Spinal cord (tissue), 10 donors: Measurements from ENCODE around the gene SPTBN4. TPM values are rescaled to one million over a fixed set of nuclear protein-coding genes. Genes with fewer than 3 reads are reported as not detected.
"Not testable (repeated sequence)": the region's sequence is repeated elsewhere in the genome, so short reads cannot be mapped to it uniquely, and the experiment has no call there.

Source experiments
- DNase-seq, 6 donors: peaks; one replicate each; pipeline versions ENCODE4 v3.0.0 to v3.0.0-alpha.2; 2013 to 2015; ENCODE audit warnings: low spot score in 6 of 6, low read depth in 4 of 6
- H3K27ac ChIP-seq: one replicate; pipeline ENCODE4 v1.5.1; 2013; ENCODE audit warnings: low read depth, low read length, control low read depth
- H3K27me3 ChIP-seq: one replicate; pipeline ENCODE4 v1.6.1; 2013; ENCODE audit warnings: low read length; ENCODE audit not compliant: control insufficient read depth, insufficient read depth
- H3K36me3 ChIP-seq: one replicate; pipeline ENCODE4 v1.6.1; 2013; ENCODE audit warnings: low read length; ENCODE audit not compliant: control insufficient read depth, insufficient read depth
- H3K4me1 ChIP-seq: one replicate; pipeline ENCODE4 v1.6.1; 2013; ENCODE audit warnings: low read length; ENCODE audit not compliant: control insufficient read depth, insufficient read depth
- H3K4me3 ChIP-seq: one replicate; pipeline ENCODE4 v1.5.1; 2013; ENCODE audit warnings: low read depth, low read length, control low read depth
- H3K9me3 ChIP-seq: one replicate; pipeline ENCODE4 v1.6.1; 2013; ENCODE audit warnings: low read length; ENCODE audit not compliant: control insufficient read depth, insufficient read depth
- WGBS: methylation state at CpG from one replicate; pipeline ENCODE4 v1.1.5; 2013; ENCODE audit warnings: missing lambda C conversion rate; ENCODE audit not compliant: insufficient coverage; 5-methylcytosine and 5-hydroxymethylcytosine counted together
- polyA plus RNA-seq, 2 donors: library from polyadenylated mRNA; unstranded; fragments of 120-200 nt; gene quantifications; one replicate each; pipeline ENCODE4 v1.2.1, GENCODE V29; 2013; ENCODE audit not compliant: insufficient read length in 2 of 2
- total RNA-seq, 2 donors: library from RNA; depleted of rRNA in 1 of 2; stranded (reverse); fragments of 120-200 nt in 1 of 2; fragments of >200 nt in 1 of 2; gene quantifications; one replicate each; pipeline versions ENCODE4 v1.2.3 to v1.2.4, GENCODE V29; 2013 to 2014
- donor health status: healthy.

Gene SPTBN4
- total and polyA plus RNA-seq, 4 donors: 13.9 to 43.8 (median 28.1) TPM

GRCh38 chr19:40616941-40617340 lies 150.1 kb downstream of the SPTBN4 start:
- 94% methylated on average over 7 of the region's 17 CpGs for WGBS

GRCh38 chr19:40617961-40618360 lies 151.2 kb downstream of the SPTBN4 start:
- Histone ChIP-seq H3K4me3 (no peak overlapping the region), H3K27me3 (peaks cover 20% of the 10 kb centered on the region), H3K36me3 (peaks cover 37% of the 10 kb centered on the region), H3K27ac (no peak overlapping the region), H3K4me1 (peaks cover 20% of the 10 kb centered on the region), H3K9me3 (no peaks in the 10 kb centered on the region)
- no peak for DNase-seq
- no CpG with 5 or more reads among the region's 4 CpGs for WGBS

More at GRCh38 chr19:40616941-40617340, 150.1 kb downstream of the SPTBN4 start:
- Histone ChIP-seq H3K27ac (no peak overlapping the region), H3K27me3 (peaks cover 25% of the 10 kb centered on the region), H3K36me3 (peaks cover 28% of the 10 kb centered on the region), H3K9me3 (no peaks in the 10 kb centered on the region), H3K4me3 (no peak overlapping the region), H3K4me1 (peaks cover 21% of the 10 kb centered on the region)
- DNase-seq: no peak

- peaks cover 4% of the 10 kb centered on the region for H3K27me3 ChIP-seq
- DNase-seq: no peak
- 73% methylated on average over 7 of the region's 11 CpGs for WGBS
- H3K4me1 ChIP-seq: peaks cover 14% of the 10 kb centered on the region
- H3K36me3 ChIP-seq: peaks cover 40% of the 10 kb centered on the region
- H3K9me3 ChIP-seq: no peaks in the 10 kb centered on the region
- H3K27ac ChIP-seq: no peak overlapping the region
- no peak overlapping the region for H3K4me3 ChIP-seq
Observed at GRCh38 chr19:40619333-40620160, 152.7 kb downstream of the SPTBN4 start.

- no peaks in the 10 kb centered on the region for H3K27me3 ChIP-seq
- WGBS: 80% methylated on average over 1 of the region's 8 CpGs
- peaks cover 39% of the 10 kb centered on the region for H3K36me3 ChIP-seq
- H3K27ac ChIP-seq: no peak overlapping the region
- H3K4me3 ChIP-seq: no peak overlapping the region
- no peaks in the 10 kb centered on the region for H3K9me3 ChIP-seq
- peaks cover 10% of the 10 kb centered on the region for H3K4me1 ChIP-seq
- DNase-seq: no peak
Observed at GRCh38 chr19:40620161-40620485, 153.3 kb downstream of the SPTBN4 start.

GRCh38 chr19:40621283-40621682 lies 154.5 kb downstream of the SPTBN4 start:
- H3K27ac ChIP-seq: no peak overlapping the region
- DNase-seq: no peak
- H3K9me3 ChIP-seq: no peaks in the 10 kb centered on the region
- 71% methylated on average over 2 of the region's 2 CpGs for WGBS
- no peak overlapping the region for H3K4me3 ChIP-seq
- H3K27me3 ChIP-seq: no peaks in the 10 kb centered on the region
- peaks cover 50% of the 10 kb centered on the region for H3K36me3 ChIP-seq
- peaks cover 10% of the 10 kb centered on the region for H3K4me1 ChIP-seq

- DNase-seq: no peak
- Histone ChIP-seq H3K27me3 (no peaks in the 10 kb centered on the region), H3K4me1 (peaks cover 10% of the 10 kb centered on the region), H3K36me3 (peaks cover 53% of the 10 kb centered on the region), H3K27ac (no peak overlapping the region), H3K4me3 (no peak overlapping the region), H3K9me3 (no peaks in the 10 kb centered on the region)
- 89% methylated on average over 19 of the region's 24 CpGs for WGBS
Observed at GRCh38 chr19:40621966-40622772, 155.4 kb downstream of the SPTBN4 start.

GRCh38 chr19:40622773-40623075 lies 155.9 kb downstream of the SPTBN4 start:
- DNase-seq: no peak
- no peak overlapping the region for H3K27ac ChIP-seq
- WGBS: 94% methylated on average over 7 of the region's 7 CpGs
- H3K36me3 ChIP-seq: peaks cover 58% of the 10 kb centered on the region
- no peaks in the 10 kb centered on the region for H3K9me3 ChIP-seq
- no peak overlapping the region for H3K4me3 ChIP-seq
- H3K27me3 ChIP-seq: no peaks in the 10 kb centered on the region
- H3K4me1 ChIP-seq: peaks cover 10% of the 10 kb centered on the region

GRCh38 chr19:40623403-40624251 lies 156.8 kb downstream of the SPTBN4 start:
- no peaks in the 10 kb centered on the region for H3K27me3 ChIP-seq
- H3K9me3 ChIP-seq: no peaks in the 10 kb centered on the region
- DNase-seq: peak in 1 of 6 donors; percentile 52
- no peak overlapping the region for H3K27ac ChIP-seq
- H3K36me3 ChIP-seq: peaks cover 59% of the 10 kb centered on the region
- H3K4me1 ChIP-seq: peaks cover 10% of the 10 kb centered on the region
- WGBS: 26% methylated on average over 36 of the region's 41 CpGs
- no peak overlapping the region for H3K4me3 ChIP-seq

- not testable (repeated sequence) for H3K9me3 ChIP-seq, H3K4me1 ChIP-seq, H3K27me3 ChIP-seq, H3K27ac ChIP-seq, H3K4me3 ChIP-seq, DNase-seq
- H3K36me3 ChIP-seq: peaks cover 64% of the 10 kb centered on the region
- WGBS: 75% methylated on average over 7 of the region's 14 CpGs
Observed at GRCh38 chr19:40624369-40625153, 157.8 kb downstream of the SPTBN4 start.
